C1 segment of cervical spinal cord (tissue), 14 donors: Measurements from ENCODE around the gene MYMX.
"Not testable (repeated sequence)": the region's sequence is repeated elsewhere in the genome, so short reads cannot be mapped to it uniquely, and the experiment has no call there.

Experiments used
- DNase-seq, 14 donors: peaks; one replicate each; lab custom pipeline; 2025; lab: John Stamatoyannopoulos, UW

Gene MYMX

GRCh38 chr6:44216677-44217331 is at the start of gene MYMX:
Gene MYMX (plus strand): TSS chr6:44216926. CDS start chr6:44217472, 546 bp downstream.
- DNase-seq: no peak

DNA sequence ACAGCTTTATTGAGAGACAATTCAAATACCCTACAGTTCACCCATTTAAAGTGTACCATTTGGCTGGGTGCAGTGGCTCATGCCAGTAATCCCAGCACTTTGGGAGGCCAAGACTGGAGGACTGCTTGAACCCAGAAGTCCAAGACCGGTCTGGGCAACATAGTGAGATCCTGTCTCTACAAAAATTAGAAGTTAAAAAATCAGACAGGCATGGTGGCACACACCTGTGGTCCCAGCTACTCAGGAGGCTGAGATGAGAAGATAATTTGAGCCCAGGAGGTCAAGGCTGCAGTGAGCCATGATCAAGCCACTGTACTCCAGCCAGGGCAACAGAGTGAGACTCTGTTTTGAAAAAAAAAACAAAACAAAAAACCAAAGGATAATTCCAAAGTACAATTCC is 49.2 kb upstream of the MYMX start:
- DNase-seq: no peak

- DNase-seq: no peak
These were observed 47.6 kb upstream of the MYMX start for GRCh38 chr6:44169154-44169553.

- no peak for DNase-seq
These were observed 46.7 kb upstream of the MYMX start for GRCh38 chr6:44169886-44170570.

GRCh38 chr6:44171899-44172546 is 44.7 kb upstream of the MYMX start:
- no peak for DNase-seq

GRCh38 chr6:44172731-44173500 is 43.8 kb upstream of the MYMX start:
- DNase-seq: peak in 12 of 14 donors; percentile 13 to 71 (median 60)

- no peak for DNase-seq
These were observed 40.5 kb upstream of the MYMX start for GRCh38 chr6:44176130-44176761.

DNA sequence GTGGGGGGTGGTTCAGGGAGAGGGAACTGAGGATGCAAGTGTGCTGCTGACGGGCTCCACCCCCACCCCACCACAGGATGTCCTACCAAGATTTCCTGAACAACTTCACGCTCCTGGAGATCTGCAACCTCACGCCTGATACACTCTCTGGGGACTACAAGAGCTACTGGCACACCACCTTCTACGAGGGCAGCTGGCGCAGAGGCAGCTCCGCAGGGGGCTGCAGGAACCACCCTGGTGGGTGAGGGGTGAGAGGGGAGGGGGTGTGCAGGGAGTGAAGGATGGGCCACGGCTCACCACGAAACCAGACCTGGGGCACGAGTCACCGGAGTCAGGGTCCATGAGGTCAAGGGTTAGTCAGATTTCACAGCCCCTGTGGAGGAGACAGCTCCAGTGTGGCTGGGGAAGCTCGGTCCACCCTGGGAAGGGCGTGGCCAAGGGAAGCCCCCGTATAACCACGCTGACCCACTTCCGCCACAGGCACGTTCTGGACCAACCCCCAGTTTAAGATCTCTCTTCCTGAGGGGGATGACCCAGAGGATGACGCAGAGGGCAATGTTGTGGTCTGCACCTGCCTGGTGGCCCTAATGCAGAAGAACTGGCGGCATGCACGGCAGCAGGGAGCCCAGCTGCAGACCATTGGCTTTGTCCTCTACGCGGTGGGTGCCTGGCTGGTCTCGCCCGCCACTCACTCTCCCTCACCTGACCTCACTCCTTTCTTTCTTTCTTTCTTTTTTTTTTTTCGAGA is 39.8 kb upstream of the MYMX start:
- no peak for DNase-seq

GRCh38 chr6:44177691-44178423 is 38.9 kb upstream of the MYMX start:
- no peak for DNase-seq

GRCh38 chr6:44178424-44179071 is 38.2 kb upstream of the MYMX start:
- DNase-seq: no peak

DNA sequence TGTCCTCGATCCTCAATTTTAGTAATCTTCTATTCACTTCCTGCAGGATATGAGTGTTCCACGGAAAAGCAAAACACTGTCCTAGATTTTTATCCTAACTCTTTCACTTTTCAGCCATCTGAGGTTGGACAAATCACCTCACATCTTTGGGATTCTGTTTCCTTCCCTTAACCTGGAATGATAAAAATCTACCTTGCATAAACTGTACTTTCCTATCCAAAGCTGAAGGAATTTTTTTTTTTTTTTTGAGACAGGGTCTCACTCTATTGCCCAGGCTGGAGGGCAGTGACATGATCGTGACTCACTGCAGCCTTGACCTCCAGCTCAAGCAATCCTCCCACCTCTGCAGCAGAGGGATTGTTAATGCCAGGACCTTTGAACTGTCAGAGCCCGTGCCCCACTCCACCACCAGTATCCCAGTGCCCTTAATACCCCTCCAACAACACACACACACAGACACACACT is 37.6 kb upstream of the MYMX start:
- DNase-seq: no peak

DNA sequence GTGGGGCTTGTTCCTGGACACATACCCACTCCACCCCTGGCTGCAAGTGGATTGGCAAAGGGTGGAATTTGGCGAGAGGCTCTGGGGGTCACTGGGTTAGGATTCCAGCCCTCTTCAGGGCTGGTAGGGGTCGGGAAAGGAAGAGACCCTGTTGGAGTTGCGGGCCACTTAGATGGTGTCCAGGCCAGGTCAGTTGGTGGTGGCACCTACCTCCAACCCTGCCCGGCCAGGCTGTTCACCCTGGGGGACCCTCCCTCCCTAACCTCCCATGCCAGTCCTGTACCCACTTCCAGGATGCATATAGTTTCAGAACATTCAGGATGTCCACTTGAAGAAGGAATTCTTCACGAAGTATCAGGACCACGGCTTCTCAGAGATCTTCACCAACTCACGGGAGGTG is 37.1 kb upstream of the MYMX start:
- DNase-seq: no peak

DNA sequence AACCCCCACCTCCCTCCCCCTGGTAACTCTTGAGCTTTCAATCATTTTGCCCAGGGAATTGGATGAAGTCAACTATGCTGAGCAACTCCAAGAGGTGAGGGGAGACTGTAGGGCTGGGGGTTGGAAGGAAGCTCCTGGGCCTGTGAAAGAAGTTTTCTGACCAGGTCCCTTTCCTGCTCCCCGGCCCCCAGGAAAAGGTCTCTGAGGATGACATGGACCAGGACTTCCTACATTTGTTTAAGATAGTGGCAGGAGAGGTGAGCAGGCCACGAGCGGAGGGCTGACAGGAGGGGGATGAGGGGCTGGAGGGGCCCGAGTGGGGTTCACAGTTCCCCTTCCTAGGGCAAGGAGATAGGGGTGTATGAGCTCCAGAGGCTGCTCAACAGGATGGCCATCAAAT is 36.3 kb upstream of the MYMX start:
- no peak for DNase-seq

DNA sequence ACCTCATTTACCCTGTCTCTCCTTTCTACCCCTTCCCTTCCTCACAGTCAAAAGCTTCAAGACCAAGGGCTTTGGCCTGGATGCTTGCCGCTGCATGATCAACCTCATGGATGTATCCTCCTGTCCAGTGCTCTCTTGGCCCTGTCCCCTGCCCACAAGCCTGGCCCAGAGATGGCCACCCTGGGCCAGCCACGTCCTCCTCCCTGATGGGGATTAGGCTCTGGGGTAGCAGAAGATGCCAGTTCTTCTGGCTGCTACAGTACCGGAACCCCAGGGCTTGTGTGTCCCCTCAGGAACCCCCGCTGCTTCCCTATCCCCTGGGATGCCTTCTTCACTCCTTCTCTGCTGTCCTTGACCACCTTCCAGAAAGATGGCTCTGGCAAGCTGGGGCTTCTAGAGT is 35.8 kb upstream of the MYMX start:
- no peak for DNase-seq

DNA sequence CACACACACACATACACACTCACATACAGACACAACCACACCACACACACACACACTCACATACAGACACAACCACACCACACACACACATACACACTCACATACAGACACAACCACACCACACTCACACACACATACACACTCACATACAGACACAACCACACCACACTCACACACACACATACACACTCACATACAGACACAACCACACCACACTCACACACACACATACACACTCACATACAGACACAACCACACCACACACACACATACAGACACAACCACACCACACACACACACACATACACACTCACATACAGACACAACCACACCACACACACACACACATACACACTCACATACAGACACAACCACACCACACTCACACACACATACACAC is 34.9 kb upstream of the MYMX start:
- not testable (repeated sequence) for DNase-seq

GRCh38 chr6:44182911-44183390 is 33.8 kb upstream of the MYMX start:
- DNase-seq: no peak

GRCh38 chr6:44183783-44184182 is 32.9 kb upstream of the MYMX start:
- DNase-seq: no peak

- DNase-seq: not testable (repeated sequence)
These were observed 31.4 kb upstream of the MYMX start for GRCh38 chr6:44185356-44185755.

GRCh38 chr6:44185953-44186634 is 30.6 kb upstream of the MYMX start:
- no peak for DNase-seq
